Natural killer cell (primary cell): ENCODE data around the gene TARBP2. TPM values are rescaled to one million over a fixed set of nuclear protein-coding genes. Genes with fewer than 3 reads are reported as not detected.
A peak's percentile ranks its signal among the peaks of the same experiment; 100 is the strongest.

Source experiments
- ATAC-seq, 3 donors: fragments of 150-1000 bp in 2 of 3; fragments of 200-7000 bp in 1 of 3; cut with Tn5 transposase; 1 replicate in 1 of 3; 2 replicates in 2 of 3; pipeline ENCODE4 v1.10.0; 2021; ENCODE audit warnings: mild to moderate bottlenecking in 2 of 3, moderate library complexity in 2 of 3
- DNase-seq, 2 donors: peaks; one replicate each; pipeline versions ENCODE4 v3.0.0 to v3.0.0-alpha.2; 2013 to 2021; ENCODE audit warnings: mixed read lengths in 1 of 2
- H3K27ac ChIP-seq: one replicate; pipeline ENCODE4 v1.5.1; 2013; ENCODE audit warnings: mild to moderate bottlenecking, low read length
- H3K27me3 ChIP-seq: one replicate; pipeline ENCODE4 v1.6.1; 2013; ENCODE audit warnings: low read length; ENCODE audit not compliant: control insufficient read depth, insufficient read depth
- H3K36me3 ChIP-seq: one replicate; pipeline ENCODE4 v1.6.1; 2013; ENCODE audit warnings: low read length; ENCODE audit not compliant: control insufficient read depth, insufficient read depth
- H3K4me1 ChIP-seq: one replicate; pipeline ENCODE4 v1.6.1; 2013; ENCODE audit warnings: low read length; ENCODE audit not compliant: control insufficient read depth, insufficient read depth
- H3K4me3 ChIP-seq: one replicate; pipeline ENCODE4 v1.5.1; 2013; ENCODE audit warnings: low read length
- H3K9me3 ChIP-seq: one replicate; pipeline ENCODE4 v1.6.1; 2013; ENCODE audit warnings: low read length; ENCODE audit not compliant: control insufficient read depth, insufficient read depth
- H3K27ac Mint-ChIP-seq, 2 donors: one replicate each; pipeline ENCODE4 v1.8.0; 2022; ENCODE audit warnings: mild to moderate bottlenecking in 2 of 2, mixed read lengths in 2 of 2, moderate library complexity in 1 of 2
- H3K27me3 Mint-ChIP-seq, 2 donors: one replicate each; pipeline ENCODE4 v1.8.0; 2022; ENCODE audit warnings: low read depth in 2 of 2, mixed read lengths in 2 of 2
- H3K36me3 Mint-ChIP-seq: one replicate; pipeline ENCODE4 v1.8.0; 2022; ENCODE audit warnings: mixed read lengths
- H3K4me1 Mint-ChIP-seq, 2 donors: one replicate each; pipeline ENCODE4 v1.8.0; 2022; ENCODE audit warnings: mixed read lengths in 2 of 2
- H3K4me3 Mint-ChIP-seq: one replicate; pipeline ENCODE4 v1.8.0; 2022; ENCODE audit warnings: mild to moderate bottlenecking, moderate library complexity, mixed read lengths
- H3K9me3 Mint-ChIP-seq, 2 donors: one replicate each; pipeline ENCODE4 v1.8.0; 2022; ENCODE audit warnings: mixed read lengths in 2 of 2
- WGBS: methylation state at CpG from one replicate; pipeline ENCODE4 v1.1.7; 2013; ENCODE audit warnings: missing lambda C conversion rate; ENCODE audit not compliant: insufficient coverage; 5-methylcytosine and 5-hydroxymethylcytosine counted together
- intact Hi-C: fragments of 100-400 bp; cut with micrococcal nuclease; formaldehyde crosslinking; loops from one replicate; pipeline ENCODE4 v1.14.2; 2022
- total RNA-seq, 4 donors: library from RNA; stranded (reverse); fragments of 120-200 nt in 1 of 4; gene quantifications; one replicate each; pipeline versions ENCODE4 v1.2.3 to v1.2.4, GENCODE V29; 2013 to 2022
- TF ChIP-seq, protein P1 (sequence below): fragments of 200-600 bp; IDR thresholded peaks from one replicate; pipeline ENCODE4 v1.8.0; 2022; ENCODE audit warnings: antibody characterized with exemption

Gene TARBP2
- total RNA-seq, 3 donors from 2014 or later (not counting 1 experiment from before 2014, with no cell fraction given), result 23.8 to 35.1 (median 33.7) TPM

DNA sequence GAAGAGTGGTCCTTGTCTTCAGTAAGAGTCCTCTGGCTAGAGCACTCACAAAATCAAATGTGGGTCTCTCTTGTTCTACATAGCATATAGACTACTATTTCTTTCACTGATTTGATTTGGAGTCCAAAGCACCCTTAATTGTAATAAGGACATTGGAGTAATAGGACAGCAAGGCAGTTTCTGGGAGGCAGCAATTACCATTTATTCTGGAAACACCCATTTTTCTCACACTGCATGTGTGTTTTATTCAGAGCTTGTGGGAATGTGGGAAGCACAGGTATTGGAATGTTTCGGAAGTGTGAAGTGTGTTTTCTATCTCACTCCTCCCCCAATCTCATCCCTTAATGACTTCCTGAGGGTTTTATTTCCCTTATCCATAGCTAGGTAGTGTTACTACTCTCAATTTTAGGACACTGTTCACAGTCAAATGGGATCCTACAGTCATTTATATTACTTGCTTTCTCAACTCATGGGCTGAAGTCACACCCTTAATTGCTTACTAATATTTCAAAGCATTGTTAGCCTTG is 29.0 kb upstream of the TARBP2 start:
- Mint-ChIP-seq H3K36me3 (peaks cover 26% of the 10 kb centered on the region), H3K4me1 (peaks cover 38 to 51% of the 10 kb centered on the region in 2 donors), H3K4me3 (no peak overlapping the region), H3K27ac (peak overlapping the region; percentile 54 to 74), H3K27me3 (no peaks in the 10 kb centered on the region), H3K9me3 (no peaks in the 10 kb centered on the region)
- TF ChIP-seq, protein P1, sequence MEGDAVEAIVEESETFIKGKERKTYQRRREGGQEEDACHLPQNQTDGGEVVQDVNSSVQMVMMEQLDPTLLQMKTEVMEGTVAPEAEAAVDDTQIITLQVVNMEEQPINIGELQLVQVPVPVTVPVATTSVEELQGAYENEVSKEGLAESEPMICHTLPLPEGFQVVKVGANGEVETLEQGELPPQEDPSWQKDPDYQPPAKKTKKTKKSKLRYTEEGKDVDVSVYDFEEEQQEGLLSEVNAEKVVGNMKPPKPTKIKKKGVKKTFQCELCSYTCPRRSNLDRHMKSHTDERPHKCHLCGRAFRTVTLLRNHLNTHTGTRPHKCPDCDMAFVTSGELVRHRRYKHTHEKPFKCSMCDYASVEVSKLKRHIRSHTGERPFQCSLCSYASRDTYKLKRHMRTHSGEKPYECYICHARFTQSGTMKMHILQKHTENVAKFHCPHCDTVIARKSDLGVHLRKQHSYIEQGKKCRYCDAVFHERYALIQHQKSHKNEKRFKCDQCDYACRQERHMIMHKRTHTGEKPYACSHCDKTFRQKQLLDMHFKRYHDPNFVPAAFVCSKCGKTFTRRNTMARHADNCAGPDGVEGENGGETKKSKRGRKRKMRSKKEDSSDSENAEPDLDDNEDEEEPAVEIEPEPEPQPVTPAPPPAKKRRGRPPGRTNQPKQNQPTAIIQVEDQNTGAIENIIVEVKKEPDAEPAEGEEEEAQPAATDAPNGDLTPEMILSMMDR, result no peak
- intact Hi-C loops, result no loop called here
- WGBS, result no CpG with 5 or more reads among the region's 1 CpG
- Histone ChIP-seq H3K9me3 (no peaks in the 10 kb centered on the region), H3K27me3 (no peaks in the 10 kb centered on the region), H3K27ac (no peak overlapping the region), H3K36me3 (peaks cover 92% of the 10 kb centered on the region), H3K4me1 (no peaks in the 10 kb centered on the region), H3K4me3 (no peak overlapping the region)
- ATAC-seq, result no peak
- DNase-seq, result no peak

DNA sequence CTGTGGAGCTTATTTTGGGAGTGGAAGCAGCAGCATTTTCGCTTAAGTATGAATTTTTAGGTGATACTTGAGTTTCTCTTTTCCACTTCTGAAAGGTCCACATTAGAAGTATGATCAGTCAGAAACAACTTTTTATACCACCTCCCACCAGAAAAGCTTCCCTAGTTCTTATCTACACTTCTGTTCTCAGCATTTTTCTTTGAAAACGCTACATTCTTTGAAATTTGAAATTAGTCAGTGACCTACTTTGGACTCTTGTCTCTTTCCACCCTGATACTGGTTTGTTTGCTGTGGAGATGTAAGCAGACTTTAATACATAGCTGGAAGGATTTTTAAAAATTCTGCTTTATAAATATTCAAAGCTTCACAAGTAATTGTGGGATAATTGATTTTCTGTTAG is 27.0 kb upstream of the TARBP2 start:
- no peaks in the 10 kb centered on the region for H3K9me3 Mint-ChIP-seq
- no peak for DNase-seq
- no peak for ATAC-seq
- H3K4me1 Mint-ChIP-seq, result peaks cover 41 to 43% of the 10 kb centered on the region in 2 donors
- H3K4me3 Mint-ChIP-seq, result no peak overlapping the region
- no peaks in the 10 kb centered on the region for H3K4me1 ChIP-seq
- intact Hi-C loops, result no loop called here
- peaks cover 12% of the 10 kb centered on the region for H3K36me3 Mint-ChIP-seq
- H3K36me3 ChIP-seq, result peaks cover 88% of the 10 kb centered on the region
- no peaks in the 10 kb centered on the region for H3K27me3 Mint-ChIP-seq
- TF ChIP-seq, protein P1, result no peak
- H3K27me3 ChIP-seq, result no peaks in the 10 kb centered on the region
- H3K4me3 ChIP-seq, result no peak overlapping the region
- H3K27ac Mint-ChIP-seq, result peak overlapping the region; percentile 43 to 67
- no peak overlapping the region for H3K27ac ChIP-seq
- no peaks in the 10 kb centered on the region for H3K9me3 ChIP-seq
- 69% methylated on average over 2 of the region's 2 CpGs for WGBS

DNA sequence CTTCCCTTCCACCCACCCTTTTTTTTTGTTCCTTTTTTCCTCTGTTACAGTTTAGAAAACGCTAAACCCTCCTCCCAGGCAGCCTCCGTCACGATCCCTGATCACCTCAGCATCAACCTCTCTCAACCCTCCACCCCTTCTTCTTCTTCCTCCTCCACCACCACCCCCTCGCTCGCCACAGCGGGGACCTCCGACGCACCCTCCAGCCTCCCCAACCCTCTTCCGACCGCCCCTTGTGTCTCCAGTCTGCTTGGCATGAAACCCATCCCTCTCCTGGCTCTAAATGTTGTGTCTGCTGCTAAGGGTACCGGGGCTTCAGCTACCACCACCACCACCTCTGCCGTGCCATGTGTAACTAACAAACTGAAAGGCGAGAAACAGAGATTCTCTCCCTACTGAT is 26.3 kb upstream of the TARBP2 start:
- no peak for ATAC-seq
- H3K4me3 Mint-ChIP-seq, result no peak overlapping the region
- no peak overlapping the region for H3K4me3 ChIP-seq

More for the DNA sequence above, 26.3 kb upstream of the TARBP2 start:
- Mint-ChIP-seq H3K36me3 (peaks cover 19% of the 10 kb centered on the region), H3K4me1 (peaks cover 44 to 46% of the 10 kb centered on the region in 2 donors), H3K27me3 (no peaks in the 10 kb centered on the region), H3K27ac (peak overlapping the region; percentile 43 to 67), H3K9me3 (no peaks in the 10 kb centered on the region)
- WGBS, result 79% methylated on average over 12 of the region's 13 CpGs
- DNase-seq, result peak in 1 of 2 donors; percentile 28
- intact Hi-C loops, result no loop called here
- Histone ChIP-seq H3K27ac (no peak overlapping the region), H3K27me3 (no peaks in the 10 kb centered on the region), H3K36me3 (peaks cover 88% of the 10 kb centered on the region), H3K4me1 (no peaks in the 10 kb centered on the region), H3K9me3 (no peaks in the 10 kb centered on the region)
- TF ChIP-seq, protein P1, result no peak
